ENCODE measurements around the gene CALML5. TPM values are rescaled to one million over a fixed set of nuclear protein-coding genes. Genes with fewer than 3 reads are reported as not detected.

CALML5 gene
- total RNA-seq, 1 experiment from 2014 or later: not detected

DNA sequence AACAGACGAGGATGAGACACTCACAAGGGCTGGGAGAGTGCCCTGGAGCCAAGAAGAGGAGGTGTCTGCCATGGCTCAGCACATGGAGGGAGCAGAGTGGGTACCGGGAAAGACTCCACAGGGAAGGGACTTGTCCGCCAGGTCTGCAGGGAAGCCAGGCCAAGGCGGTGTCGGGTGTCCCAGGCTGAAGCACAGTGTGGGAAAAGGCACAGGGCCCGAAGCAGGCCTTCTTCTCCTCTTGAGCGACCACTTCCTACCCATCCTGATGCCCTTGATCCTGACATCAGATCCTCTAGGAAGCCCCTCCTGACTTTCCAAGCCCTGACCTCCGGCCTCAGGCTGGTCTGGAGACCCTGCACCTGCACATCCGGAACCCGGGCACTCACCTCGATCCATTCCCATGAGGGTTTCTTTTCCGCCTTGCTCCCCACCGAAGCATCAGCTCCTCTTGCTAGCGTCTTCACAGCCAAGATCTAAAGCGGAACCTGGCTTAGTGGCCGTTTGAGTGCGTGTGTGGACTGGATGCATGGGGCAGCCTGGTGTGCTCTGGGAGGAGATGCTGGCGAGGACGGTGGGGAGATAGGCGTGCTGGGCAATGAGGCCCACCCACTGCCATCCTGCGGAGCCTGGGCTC lies 33.8 kb upstream of the CALML5 start:
- no peak for DNase-seq (ENCODE audit: low spot score)

DNA sequence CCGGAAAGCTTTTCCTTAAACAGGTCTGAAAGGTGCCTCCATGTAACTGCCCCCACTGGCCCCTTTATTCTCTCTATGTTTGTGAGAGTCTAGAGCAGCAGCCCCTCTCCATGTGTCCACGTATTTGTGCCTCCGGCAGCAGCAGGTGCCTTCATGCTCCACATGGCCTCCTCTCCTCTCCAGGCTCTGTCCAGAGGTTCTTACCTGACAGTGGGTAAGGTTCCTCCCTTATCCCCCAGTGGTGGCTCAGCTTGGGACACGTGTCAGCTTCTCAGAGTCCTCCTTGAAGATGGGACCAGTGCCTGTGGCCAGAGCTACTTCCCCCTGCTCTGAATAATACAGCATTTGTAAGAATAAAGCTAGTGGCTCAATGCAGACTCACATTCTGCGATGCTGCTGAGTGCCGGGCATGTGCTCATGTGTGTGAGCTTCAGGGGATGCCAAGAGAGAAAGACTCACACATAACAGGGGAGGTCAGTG lies 33.3 kb upstream of the CALML5 start:
- DNase-seq (ENCODE audit: low spot score): no peak

DNA sequence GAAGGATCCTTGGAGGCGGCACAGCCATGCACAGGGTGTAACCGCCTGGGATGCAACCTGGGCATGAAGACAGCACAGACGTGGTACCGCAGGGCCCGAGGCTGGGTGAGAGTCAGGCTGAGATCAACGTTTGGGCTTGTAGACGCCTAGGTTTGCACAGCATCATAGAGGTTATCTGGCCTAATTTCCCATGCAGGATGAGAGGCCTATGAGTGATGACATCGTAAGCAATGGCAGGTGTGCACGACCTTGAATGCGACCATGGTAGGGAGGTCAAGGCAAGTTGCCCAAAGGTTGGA lies 32.9 kb upstream of the CALML5 start:
- no peak for DNase-seq (ENCODE audit: low spot score)

GRCh38 chr10:5531558-5532306 lies 32.4 kb upstream of the CALML5 start:
- no peak for DNase-seq (ENCODE audit: low spot score)

- no peak for DNase-seq (ENCODE audit: low spot score)
Measured at GRCh38 chr10:5530846-5531557, 31.6 kb upstream of the CALML5 start.

DNA sequence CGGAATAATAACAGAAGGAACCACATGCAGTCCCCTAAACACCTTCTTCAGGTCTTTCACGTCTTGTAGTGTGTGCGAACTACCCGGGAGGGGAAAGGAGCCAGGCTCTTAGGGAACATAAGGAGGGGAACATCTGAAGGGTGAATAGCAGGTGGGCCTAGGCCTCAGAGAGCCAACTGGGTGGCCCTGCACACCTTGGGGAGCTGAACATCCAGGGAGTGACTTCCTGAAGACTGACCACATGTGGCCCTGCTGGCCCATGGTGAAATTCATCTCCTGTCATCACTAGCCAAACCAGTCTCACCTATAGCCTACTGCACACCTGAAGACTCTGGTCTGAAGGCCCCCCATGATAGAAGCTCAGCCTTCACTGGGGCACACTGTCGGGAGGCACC lies 31.0 kb upstream of the CALML5 start:
- DNase-seq (ENCODE audit: low spot score): no peak

- DNase-seq (ENCODE audit: low spot score): no peak
Measured at GRCh38 chr10:5529702-5530411, 30.5 kb upstream of the CALML5 start.

DNA sequence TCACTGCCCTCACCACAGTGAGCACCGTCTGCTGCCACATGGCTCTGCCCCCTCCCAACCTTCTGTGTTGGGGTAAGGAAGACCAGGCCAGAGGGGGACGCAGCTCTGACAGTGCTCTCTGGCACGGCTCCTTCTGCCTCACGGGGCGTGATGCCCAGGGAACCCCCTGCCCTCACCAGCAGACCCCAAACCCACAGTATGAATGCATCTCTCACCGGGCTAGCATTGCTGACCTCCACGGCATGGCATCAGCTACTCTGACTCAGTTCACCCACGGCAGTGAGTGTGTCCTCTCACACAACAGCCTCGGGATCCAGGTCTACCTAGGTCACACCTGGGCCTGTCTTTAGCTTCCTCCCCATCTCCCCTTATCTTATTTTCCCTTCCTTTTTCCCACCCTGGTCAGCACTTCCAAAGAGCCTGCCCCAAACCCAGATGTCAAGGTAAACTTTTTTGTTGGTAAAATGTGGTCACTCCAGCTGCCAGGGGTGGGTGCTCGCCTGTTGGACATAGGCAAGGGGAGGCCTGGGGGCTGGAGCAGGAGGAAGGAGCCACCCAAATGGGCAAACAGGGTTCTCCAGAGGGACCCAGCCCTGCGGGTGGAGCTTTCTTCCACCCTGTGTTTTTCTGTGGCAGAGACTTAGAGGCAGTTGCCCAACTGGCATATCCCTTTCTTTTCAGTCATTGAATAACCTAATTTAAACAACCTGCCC lies 29.8 kb upstream of the CALML5 start:
- DNase-seq (ENCODE audit: low spot score): no peak

GRCh38 chr10:5527332-5528200 lies 28.2 kb upstream of the CALML5 start:
- no peak for DNase-seq (ENCODE audit: low spot score)

DNA sequence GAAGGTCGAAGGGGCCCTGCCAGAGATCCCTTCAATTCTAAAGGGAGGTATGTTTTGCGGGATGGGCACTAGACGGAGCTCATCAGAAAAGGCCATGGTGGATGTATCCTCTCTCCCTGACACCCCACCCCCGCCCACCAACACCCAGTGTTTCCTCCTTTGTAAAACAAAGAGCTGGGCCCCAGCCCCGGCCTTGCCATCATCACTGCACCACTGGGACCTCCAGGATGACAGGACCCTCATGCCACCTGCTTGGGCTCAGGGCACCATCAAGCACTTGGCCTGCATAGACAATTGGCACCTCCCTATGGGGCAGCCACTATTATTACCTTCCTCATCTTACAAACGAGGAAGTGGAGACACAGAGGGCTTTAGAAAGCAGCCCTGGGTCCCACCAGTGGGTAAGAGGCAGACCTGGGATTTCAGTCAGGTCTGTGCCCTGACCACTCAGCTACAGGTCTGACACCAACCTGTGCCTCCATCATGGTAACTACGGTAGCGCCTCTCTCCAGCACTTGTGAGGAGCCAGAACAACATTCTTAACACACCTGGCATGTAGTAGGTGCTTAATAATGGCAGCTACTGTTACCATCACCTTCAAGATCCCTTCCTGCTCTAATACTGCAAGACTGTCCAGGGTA lies 27.4 kb upstream of the CALML5 start:
- DNase-seq (ENCODE audit: low spot score): no peak

- no peak for DNase-seq (ENCODE audit: low spot score)
Measured at GRCh38 chr10:5525561-5526341, 26.4 kb upstream of the CALML5 start.

DNA sequence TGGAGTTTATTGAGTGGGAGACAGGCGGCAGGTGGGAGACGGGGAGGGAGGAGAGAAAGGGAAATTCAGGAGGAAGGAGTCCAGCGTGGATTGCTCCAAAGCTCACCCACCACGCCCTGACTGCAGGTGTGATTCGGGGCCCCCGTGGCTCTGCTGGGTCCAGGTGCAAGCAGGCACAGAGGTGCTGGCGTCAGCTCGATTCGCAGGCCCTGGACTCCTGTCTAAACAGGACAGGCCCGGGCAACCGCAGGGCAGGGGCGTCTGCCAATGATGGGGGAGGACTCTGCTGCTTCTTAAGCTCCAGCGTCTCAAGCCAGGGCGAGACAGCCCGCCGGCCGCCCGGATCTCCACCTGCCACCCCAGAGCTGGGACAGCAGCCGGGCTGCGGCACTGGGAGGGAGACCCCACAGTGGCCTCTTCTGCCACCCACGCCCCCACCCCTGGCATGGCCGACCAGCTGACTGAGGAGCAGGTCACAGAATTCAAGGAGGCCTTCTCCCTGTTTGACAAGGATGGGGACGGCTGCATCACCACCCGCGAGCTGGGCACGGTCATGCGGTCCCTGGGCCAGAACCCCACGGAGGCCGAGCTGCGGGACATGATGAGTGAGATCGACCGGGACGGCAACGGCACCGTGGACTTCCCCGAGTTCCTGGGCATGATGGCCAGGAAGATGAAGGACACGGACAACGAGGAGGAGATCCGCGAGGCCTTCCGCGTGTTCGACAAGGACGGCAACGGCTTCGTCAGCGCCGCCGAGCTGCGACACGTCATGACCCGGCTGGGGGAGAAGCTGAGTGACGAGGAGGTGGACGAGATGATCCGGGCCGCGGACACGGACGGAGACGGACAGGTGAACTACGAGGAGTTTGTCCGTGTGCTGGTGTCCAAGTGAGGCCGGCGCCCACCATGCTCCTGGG lies 25.5 kb upstream of the CALML5 start, which contains the start of gene CALML3:
CALML3 (plus strand) TSS at position 321 of the 920 bp plus-strand sequence; CDS start at position 446, 125 bp downstream.
- no peak for DNase-seq (ENCODE audit: low spot score)

- no peak for DNase-seq (ENCODE audit: low spot score)
Measured at GRCh38 chr10:5523796-5524574, 24.6 kb upstream of the CALML5 start.

DNA sequence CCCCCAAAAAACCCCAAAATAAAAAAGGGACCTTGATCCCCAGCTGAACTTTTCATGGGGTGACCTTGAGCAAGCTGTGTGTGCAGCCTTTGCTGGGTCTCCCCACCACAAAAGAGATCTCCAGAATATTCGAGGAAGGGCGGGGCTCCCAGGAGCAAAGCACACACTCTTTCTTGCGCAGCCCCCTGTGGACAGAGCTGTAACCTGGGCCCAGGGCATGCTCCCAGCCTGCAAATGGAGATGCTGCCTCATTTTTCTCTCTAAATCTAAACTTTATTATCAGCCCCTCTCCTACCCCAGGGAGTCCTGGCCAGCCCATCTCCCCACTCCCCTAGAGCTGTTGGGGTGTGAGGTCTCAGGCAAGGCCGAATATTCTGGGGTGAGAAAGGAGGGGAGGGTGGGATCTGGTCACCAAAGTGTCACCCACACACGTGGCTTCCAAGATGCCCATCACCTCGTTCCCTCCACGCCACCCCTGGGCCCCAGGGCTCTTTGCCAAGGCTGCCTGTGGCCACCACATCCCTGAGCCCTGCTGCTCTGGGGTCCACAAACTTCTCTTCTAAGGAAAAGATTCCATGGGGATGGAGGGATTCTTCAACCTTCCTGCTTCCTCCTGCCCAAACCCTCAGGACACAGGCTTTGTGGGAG lies 23.7 kb upstream of the CALML5 start:
- DNase-seq (ENCODE audit: low spot score): no peak

DNA sequence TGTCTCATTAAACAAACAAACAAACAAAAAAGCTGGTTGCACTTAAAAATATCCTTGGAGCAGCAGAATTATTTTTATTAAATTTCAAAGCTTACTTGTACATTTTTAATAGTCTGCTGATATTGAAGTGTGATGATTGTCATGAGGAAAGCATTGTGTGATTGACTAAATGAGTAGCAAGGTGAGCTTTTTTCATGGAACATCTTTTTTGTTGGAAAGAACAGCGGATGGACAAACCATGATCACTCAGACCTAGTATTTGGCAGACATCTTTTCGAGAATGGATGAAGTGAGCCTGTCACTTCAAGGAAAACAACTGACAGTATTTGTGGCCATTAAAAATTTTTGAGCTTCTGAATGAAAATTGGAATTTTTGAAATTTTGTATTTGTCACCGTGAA lies 19.7 kb upstream of the CALML5 start:
- DNase-seq (ENCODE audit: low spot score): no peak

DNA sequence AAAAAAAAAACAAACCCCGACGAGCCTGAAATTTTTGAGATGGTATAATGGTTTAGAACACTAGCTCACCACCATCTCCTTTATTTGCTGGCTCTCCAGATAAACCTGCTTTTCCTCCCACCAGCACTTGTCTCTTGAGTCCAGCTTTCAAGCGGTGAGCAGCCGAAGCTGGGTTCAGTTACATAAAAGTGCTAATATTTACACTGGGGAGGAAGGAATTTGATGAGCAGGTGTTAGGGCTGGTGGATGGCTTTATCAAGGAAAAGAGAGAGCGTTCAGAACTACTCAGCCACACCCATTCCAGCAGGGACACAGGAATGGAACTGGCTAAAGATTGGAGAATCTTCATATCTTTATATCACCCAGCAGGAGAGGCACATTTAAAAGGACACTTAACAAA lies 18.8 kb upstream of the CALML5 start:
- no peak for DNase-seq (ENCODE audit: low spot score)

DNA sequence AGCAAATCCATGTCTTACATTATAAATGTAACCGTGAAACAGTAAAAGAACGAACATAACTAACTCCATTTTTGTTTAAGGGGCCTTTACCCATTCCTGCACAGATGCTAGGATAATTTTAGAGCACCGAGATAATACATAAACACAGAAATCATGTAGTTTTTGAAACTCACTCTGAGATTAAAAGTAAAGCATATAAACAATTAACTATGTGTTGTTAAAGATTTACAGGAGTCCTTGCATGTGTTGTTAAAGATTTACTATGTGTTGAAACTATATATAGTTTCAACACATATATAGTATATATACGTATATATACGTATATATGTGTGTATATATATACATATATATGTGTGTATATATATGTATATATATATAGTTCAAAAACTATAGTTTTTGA lies 18.2 kb upstream of the CALML5 start:
- DNase-seq (ENCODE audit: low spot score): no peak
